Measurements from ENCODE around the gene DLEC1.

DLEC1 gene

GRCh38 chr3:38114875-38115644 is 76.1 kb downstream of the DLEC1 start:
- Histone ChIP-seq H3K4me2 (ENCODE audit: low read depth, low read length, poor library complexity, severe bottlenecking) (no peak overlapping the region), H2AFZ (ENCODE audit: low read depth, low read length, severe bottlenecking) (no peak overlapping the region), H3F3A (ENCODE audit: insufficient read depth) (no peaks in the 10 kb centered on the region), H3K9me2 (replicated peaks; ENCODE audit: insufficient read depth, low read length) (no peaks in the 10 kb centered on the region), H3K4me3 (ENCODE audit: insufficient read depth, low read length, poor library complexity, severe bottlenecking) (no peak overlapping the region), H3K9me3 (ENCODE audit: insufficient read depth, low read length) (no peaks in the 10 kb centered on the region), H3K79me2 (ENCODE audit: insufficient read depth, low read length) (no peaks in the 10 kb centered on the region), H3K36me3 (ENCODE audit: low read length) (no peaks in the 10 kb centered on the region), H3K27ac (ENCODE audit: low read depth, low read length) (no peak overlapping the region), H3K27me3 (ENCODE audit: low read length) (no peaks in the 10 kb centered on the region), H3K9ac (ENCODE audit: low read length) (no peak overlapping the region), H4K20me1 (ENCODE audit: low read depth, low read length) (no peaks in the 10 kb centered on the region)
- TF ChIP-seq CTCF (IDR thresholded peaks at IDR 0.05; ENCODE audit: insufficient read depth, low read length, poor library complexity, severe bottlenecking) (no peak), EZH2phosphoT487 (conservative IDR thresholded peaks at IDR 0.05; ENCODE audit: low read length) (no peak)

GRCh38 chr3:38115645-38116427 is 76.8 kb downstream of the DLEC1 start:
- no peak for TF ChIP-seq CTCF (IDR thresholded peaks at IDR 0.05; ENCODE audit: insufficient read depth, low read length, poor library complexity, severe bottlenecking)
- no peak for TF ChIP-seq EZH2phosphoT487 (conservative IDR thresholded peaks at IDR 0.05; ENCODE audit: low read length)
- H3K27ac ChIP-seq (ENCODE audit: low read depth, low read length), result no peak overlapping the region
- H3K9me3 ChIP-seq (ENCODE audit: insufficient read depth, low read length), result no peaks in the 10 kb centered on the region
- H3K9ac ChIP-seq (ENCODE audit: low read length), result no peak overlapping the region
- no peak overlapping the region for H2AFZ ChIP-seq (ENCODE audit: low read depth, low read length, severe bottlenecking)
- no peak overlapping the region for H3K4me3 ChIP-seq (ENCODE audit: insufficient read depth, low read length, poor library complexity, severe bottlenecking)
- H3K4me2 ChIP-seq (ENCODE audit: low read depth, low read length, poor library complexity, severe bottlenecking), result no peak overlapping the region
- no peaks in the 10 kb centered on the region for H3K36me3 ChIP-seq (ENCODE audit: low read length)
- H3K27me3 ChIP-seq (ENCODE audit: low read length), result no peaks in the 10 kb centered on the region
- H3K9me2 ChIP-seq (replicated peaks; ENCODE audit: insufficient read depth, low read length), result no peaks in the 10 kb centered on the region
- no peaks in the 10 kb centered on the region for H3F3A ChIP-seq (ENCODE audit: insufficient read depth)
- H3K79me2 ChIP-seq (ENCODE audit: insufficient read depth, low read length), result no peaks in the 10 kb centered on the region
- no peaks in the 10 kb centered on the region for H4K20me1 ChIP-seq (ENCODE audit: low read depth, low read length)

- no peaks in the 10 kb centered on the region for H4K20me1 ChIP-seq (ENCODE audit: low read depth, low read length)
- H3F3A ChIP-seq (ENCODE audit: insufficient read depth), result no peaks in the 10 kb centered on the region
- no peak overlapping the region for H3K27ac ChIP-seq (ENCODE audit: low read depth, low read length)
- TF ChIP-seq EZH2phosphoT487 (conservative IDR thresholded peaks at IDR 0.05; ENCODE audit: low read length) (no peak), CTCF (IDR thresholded peaks at IDR 0.05; ENCODE audit: insufficient read depth, low read length, poor library complexity, severe bottlenecking) (no peak)
- no peaks in the 10 kb centered on the region for H3K79me2 ChIP-seq (ENCODE audit: insufficient read depth, low read length)
- no peak overlapping the region for H3K4me3 ChIP-seq (ENCODE audit: insufficient read depth, low read length, poor library complexity, severe bottlenecking)
- no peak overlapping the region for H3K4me2 ChIP-seq (ENCODE audit: low read depth, low read length, poor library complexity, severe bottlenecking)
- no peak overlapping the region for H3K9ac ChIP-seq (ENCODE audit: low read length)
- H3K9me3 ChIP-seq (ENCODE audit: insufficient read depth, low read length), result no peaks in the 10 kb centered on the region
- H3K27me3 ChIP-seq (ENCODE audit: low read length), result no peaks in the 10 kb centered on the region
- no peaks in the 10 kb centered on the region for H3K36me3 ChIP-seq (ENCODE audit: low read length)
- H3K9me2 ChIP-seq (replicated peaks; ENCODE audit: insufficient read depth, low read length), result no peaks in the 10 kb centered on the region
- no peak overlapping the region for H2AFZ ChIP-seq (ENCODE audit: low read depth, low read length, severe bottlenecking)
These were observed 77.6 kb downstream of the DLEC1 start for GRCh38 chr3:38116471-38117162.

All from SU-DHL-6 (cell line).